ENCODE data around the gene NOP10.

DNA sequence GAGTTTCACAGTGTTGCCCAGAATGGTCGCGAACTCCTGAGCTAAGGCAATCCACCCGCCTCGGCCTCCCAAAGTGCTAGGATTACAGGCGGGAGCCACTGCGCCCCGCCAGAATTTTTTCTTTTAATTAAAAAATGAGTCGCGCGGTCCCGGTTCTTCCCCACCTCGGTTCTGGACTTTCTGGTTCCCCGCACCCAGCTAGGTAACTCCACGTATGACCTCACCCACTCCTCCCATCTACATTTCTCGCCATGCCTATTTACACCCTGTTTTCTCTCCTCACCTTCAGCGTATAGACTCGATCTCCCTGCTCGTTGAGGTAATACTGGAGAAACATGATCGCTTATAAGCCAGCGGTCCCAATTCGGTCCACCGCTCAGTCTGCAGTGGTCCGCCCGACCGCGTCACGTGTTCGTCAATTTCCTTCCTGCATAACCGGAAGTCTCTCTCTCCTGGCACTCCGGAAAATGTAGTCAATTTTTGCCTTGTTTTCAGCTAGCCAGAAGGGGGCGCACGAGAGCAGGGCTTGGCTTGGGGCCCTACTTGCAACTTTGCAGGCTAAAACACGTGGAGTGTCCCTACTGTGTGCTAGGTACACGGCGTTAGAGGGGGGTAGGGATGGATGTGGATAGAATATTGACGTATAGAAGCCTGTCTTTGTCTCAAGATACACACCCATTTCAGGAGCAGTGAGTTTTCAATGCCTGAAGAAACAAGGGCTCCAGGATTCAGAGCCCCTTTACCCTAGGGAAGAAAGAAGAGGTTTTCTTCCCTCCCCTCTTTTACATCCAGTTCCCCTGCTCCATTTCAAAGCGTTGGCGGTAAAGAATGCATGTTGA is at the start of gene NOP10, which contains the start of gene NUTM1:
- TF ChIP-seq, protein P1, sequence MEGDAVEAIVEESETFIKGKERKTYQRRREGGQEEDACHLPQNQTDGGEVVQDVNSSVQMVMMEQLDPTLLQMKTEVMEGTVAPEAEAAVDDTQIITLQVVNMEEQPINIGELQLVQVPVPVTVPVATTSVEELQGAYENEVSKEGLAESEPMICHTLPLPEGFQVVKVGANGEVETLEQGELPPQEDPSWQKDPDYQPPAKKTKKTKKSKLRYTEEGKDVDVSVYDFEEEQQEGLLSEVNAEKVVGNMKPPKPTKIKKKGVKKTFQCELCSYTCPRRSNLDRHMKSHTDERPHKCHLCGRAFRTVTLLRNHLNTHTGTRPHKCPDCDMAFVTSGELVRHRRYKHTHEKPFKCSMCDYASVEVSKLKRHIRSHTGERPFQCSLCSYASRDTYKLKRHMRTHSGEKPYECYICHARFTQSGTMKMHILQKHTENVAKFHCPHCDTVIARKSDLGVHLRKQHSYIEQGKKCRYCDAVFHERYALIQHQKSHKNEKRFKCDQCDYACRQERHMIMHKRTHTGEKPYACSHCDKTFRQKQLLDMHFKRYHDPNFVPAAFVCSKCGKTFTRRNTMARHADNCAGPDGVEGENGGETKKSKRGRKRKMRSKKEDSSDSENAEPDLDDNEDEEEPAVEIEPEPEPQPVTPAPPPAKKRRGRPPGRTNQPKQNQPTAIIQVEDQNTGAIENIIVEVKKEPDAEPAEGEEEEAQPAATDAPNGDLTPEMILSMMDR (IDR thresholded peaks at IDR 0.05): peak; percentile 94
- no peak for TF ChIP-seq EZH2phosphoT487 (IDR thresholded peaks at IDR 0.05; ENCODE audit: borderline replicate concordance, low read depth)
